K562 (cell line): Measurements from ENCODE around the gene MIP. TPM values are rescaled to one million over a fixed set of nuclear protein-coding genes. Genes with fewer than 3 reads are reported as not detected.

Experiments used
- GABPB2 ChIP-seq: fragments of 250-450 bp; sonication (Bioruptor Pico); conservative IDR thresholded peaks from 2 replicates; pipeline ENCODE4 v1.5.1; 2021; ENCODE audit warnings: mild to moderate bottlenecking
- NCOA4 ChIP-seq: fragments of 450-650 bp; IDR thresholded peaks from 2 replicates; pipeline ENCODE4 v1.6.1; 2018; ENCODE audit warnings: mild to moderate bottlenecking; ENCODE audit not compliant: partially characterized antibody
- ZKSCAN3 ChIP-seq: fragments of 250-450 bp; sonication (Bioruptor Pico); IDR thresholded peaks from 2 replicates; pipeline ENCODE4 v1.4.0; 2020
- ZNF232 ChIP-seq: sonication (generic); formaldehyde crosslinking; IDR thresholded peaks from 2 replicates; pipeline ENCODE4 v1.8.0; 2022; ENCODE audit warnings: mild to moderate bottlenecking, missing genetic modification reagents
- polyA plus RNA-seq, 8 experiments: library from polyadenylated mRNA; depleted of rRNA in 4 of 8; stranded (reverse) in 5 of 8; unstranded in 3 of 8; fragments of >200 nt; fragmentation: Nextera tagmentation in 2 of 8; fragmentation: Illumina TruSeq in 1 of 8; extraction: Ambion mirVana in 2 of 8; extraction: Trizol in 1 of 8; gene quantifications; 2 replicates each; pipeline versions ENCODE4 v1.2.1 to v1.2.3, GENCODE V29; 2011 to 2014; ENCODE audit warnings: inconsistent platforms in 1 of 8, missing spikeins in 1 of 8
- total RNA-seq, 7 experiments: library from RNA; depleted of rRNA in 6 of 7; stranded (reverse); fragments of >200 nt in 6 of 7; fragmentation: Illumina TruSeq in 2 of 7; extraction: Trizol in 2 of 7; gene quantifications; 2 replicates each; pipeline versions ENCODE4 v1.2.1 to v1.2.3, GENCODE V29; 2011 to 2021; ENCODE audit warnings: low replicate concordance in 1 of 7
- TF ChIP-seq, protein P1 (sequence below): sonication (generic); formaldehyde crosslinking; IDR thresholded peaks from 2 replicates; pipeline ENCODE4 v1.8.1; 2023; ENCODE audit warnings: mild to moderate bottlenecking, missing genetic modification reagents
- TF ChIP-seq, protein P2 (sequence below), 2 experiments: IDR thresholded peaks; 2 replicates each; pipeline ENCODE4 v1.6.1; 2012; ENCODE audit warnings: improper control_type of control experiment in 2 of 2, low read depth in 2 of 2, low read length in 2 of 2, borderline replicate concordance in 1 of 2

Gene MIP
- total and polyA plus RNA-seq, 9 of the 15 experiments (the other 6 are each of a cell fraction or from before 2014, with no cell fraction given): 0.09 to 0.36 (median 0.19) TPM; not detected in 5

DNA sequence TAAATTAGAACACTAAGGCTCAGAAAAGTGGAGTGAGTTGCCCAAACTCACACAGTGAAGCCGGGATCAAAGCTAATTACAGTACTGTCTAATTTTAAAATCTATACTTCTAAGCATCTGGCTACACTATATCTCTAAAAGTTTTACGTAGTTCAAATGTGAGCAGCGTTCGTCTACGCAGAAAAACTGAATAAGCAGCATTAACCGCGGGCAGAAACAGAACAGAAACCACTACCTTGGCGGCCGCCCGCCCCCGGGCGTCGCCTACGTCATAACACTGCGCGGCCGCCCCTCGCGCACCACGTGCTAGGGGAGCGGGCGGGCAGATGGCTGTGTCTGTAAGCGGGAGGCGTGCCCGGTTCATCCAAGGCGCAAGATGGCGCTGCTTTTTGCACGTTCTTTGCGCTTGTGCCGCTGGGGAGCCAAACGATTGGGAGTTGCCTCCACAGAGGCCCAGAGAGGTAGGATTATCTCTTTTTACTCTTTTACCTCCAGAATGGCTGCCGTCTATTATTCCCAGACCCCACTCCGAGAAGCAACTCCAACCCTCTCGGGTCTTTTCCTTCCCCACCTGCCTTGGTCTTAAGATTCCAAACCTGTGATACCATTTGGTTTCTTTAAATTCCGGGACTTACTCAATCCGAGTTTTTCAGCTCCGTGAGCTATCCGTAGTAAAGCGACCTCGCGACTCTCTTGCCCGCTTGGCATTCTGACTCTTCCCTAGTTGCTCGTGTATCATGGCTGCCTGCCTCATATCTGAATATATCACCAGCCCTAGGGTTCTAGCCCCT is 14.0 kb upstream of the MIP start, which contains the start of gene SPRYD4 (continued):
- TF ChIP-seq NCOA4 (no peak), GABPB2 (no peak), ZNF232 (CRISPR knock-in tag) (no peak), ZKSCAN3 (CRISPR knock-in tag) (no peak)
- TF ChIP-seq, protein P1, sequence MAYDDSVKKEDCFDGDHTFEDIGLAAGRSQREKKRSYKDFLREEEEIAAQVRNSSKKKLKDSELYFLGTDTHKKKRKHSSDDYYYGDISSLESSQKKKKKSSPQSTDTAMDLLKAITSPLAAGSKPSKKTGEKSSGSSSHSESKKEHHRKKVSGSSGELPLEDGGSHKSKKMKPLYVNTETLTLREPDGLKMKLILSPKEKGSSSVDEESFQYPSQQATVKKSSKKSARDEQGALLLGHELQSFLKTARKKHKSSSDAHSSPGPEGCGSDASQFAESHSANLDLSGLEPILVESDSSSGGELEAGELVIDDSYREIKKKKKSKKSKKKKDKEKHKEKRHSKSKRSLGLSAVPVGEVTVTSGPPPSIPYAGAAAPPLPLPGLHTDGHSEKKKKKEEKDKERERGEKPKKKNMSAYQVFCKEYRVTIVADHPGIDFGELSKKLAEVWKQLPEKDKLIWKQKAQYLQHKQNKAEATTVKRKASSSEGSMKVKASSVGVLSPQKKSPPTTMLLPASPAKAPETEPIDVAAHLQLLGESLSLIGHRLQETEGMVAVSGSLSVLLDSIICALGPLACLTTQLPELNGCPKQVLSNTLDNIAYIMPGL (CRISPR knock-in tag): peak; percentile 52; the same call in 1 of the 2 replicates
- TF ChIP-seq, protein P2, sequence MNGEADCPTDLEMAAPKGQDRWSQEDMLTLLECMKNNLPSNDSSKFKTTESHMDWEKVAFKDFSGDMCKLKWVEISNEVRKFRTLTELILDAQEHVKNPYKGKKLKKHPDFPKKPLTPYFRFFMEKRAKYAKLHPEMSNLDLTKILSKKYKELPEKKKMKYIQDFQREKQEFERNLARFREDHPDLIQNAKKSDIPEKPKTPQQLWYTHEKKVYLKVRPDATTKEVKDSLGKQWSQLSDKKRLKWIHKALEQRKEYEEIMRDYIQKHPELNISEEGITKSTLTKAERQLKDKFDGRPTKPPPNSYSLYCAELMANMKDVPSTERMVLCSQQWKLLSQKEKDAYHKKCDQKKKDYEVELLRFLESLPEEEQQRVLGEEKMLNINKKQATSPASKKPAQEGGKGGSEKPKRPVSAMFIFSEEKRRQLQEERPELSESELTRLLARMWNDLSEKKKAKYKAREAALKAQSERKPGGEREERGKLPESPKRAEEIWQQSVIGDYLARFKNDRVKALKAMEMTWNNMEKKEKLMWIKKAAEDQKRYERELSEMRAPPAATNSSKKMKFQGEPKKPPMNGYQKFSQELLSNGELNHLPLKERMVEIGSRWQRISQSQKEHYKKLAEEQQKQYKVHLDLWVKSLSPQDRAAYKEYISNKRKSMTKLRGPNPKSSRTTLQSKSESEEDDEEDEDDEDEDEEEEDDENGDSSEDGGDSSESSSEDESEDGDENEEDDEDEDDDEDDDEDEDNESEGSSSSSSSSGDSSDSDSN (IDR thresholded peaks at IDR 0.05; ENCODE audit: borderline replicate concordance in 1 of 2, low read depth in 2 of 2, low read length in 2 of 2): no peak
